Epithelial cell of proximal tubule (primary cell): ENCODE data around the gene INO80C. TPM values are rescaled to one million over a fixed set of nuclear protein-coding genes. Genes with fewer than 3 reads are reported as not detected.

Experiments used
- DNase-seq: peaks from one replicate; pipeline ENCODE4 v3.0.0-alpha.2; 2011; ENCODE audit warnings: low read depth
- H3K4me3 ChIP-seq: 2 replicates; pipeline ENCODE4 v1.5.1; 2011; ENCODE audit warnings: low read depth, mild to moderate bottlenecking, low read length
- total RNA-seq: library from RNA; depleted of rRNA; stranded (reverse); fragments of >200 nt; gene quantifications from 2 replicates; pipeline ENCODE4 v1.2.3, GENCODE V29; 2015
- TF ChIP-seq, protein P1 (sequence below): conservative IDR thresholded peaks from 2 replicates; pipeline ENCODE4 v1.5.1; 2012; ENCODE audit warnings: low read depth, mild to moderate bottlenecking, low read length

Gene INO80C
- total RNA-seq, 1 donor from 2014 or later: 8.3 TPM

DNA sequence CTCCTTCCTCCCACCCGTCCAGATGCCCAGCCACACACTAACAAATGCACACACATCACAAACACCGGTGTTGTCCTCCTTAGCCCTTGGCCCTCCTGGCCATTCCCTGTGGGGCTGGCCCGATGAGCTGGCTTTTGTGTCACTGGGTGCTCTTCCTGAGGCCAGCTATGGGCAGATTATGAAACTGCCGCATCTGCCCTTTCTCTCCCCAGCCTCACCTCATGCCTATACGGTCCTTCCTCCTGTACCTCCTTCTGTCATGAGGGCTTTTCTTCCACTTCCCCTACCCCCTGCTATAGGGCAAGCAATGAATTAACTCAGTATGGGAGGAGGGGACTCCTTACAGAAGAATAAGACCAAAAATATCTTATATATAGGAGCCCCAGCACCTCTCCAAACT lies 10.3 kb upstream of the INO80C start:
- DNase-seq: no peak
- TF ChIP-seq, protein P1, sequence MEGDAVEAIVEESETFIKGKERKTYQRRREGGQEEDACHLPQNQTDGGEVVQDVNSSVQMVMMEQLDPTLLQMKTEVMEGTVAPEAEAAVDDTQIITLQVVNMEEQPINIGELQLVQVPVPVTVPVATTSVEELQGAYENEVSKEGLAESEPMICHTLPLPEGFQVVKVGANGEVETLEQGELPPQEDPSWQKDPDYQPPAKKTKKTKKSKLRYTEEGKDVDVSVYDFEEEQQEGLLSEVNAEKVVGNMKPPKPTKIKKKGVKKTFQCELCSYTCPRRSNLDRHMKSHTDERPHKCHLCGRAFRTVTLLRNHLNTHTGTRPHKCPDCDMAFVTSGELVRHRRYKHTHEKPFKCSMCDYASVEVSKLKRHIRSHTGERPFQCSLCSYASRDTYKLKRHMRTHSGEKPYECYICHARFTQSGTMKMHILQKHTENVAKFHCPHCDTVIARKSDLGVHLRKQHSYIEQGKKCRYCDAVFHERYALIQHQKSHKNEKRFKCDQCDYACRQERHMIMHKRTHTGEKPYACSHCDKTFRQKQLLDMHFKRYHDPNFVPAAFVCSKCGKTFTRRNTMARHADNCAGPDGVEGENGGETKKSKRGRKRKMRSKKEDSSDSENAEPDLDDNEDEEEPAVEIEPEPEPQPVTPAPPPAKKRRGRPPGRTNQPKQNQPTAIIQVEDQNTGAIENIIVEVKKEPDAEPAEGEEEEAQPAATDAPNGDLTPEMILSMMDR: no peak

DNA sequence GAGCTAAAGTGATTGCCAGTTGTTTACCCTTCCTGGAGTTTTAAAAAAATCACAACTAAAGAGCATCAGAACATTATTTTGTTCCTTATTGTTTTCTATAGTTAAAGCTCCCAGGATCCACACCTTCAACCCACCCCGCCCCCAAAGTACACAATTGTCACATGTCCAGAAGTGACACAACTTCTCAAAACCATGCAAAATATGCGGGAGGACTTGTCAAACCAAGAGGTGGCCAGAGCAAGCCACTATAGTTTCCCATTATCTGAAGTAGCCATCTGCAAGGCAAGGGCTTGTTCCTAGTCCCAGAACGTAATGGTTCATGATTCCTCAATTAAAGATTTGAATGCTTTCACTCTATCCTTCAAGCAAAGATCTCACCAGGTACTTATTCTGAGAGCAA lies 9.9 kb upstream of the INO80C start:
- TF ChIP-seq, protein P1: no peak
- no peak overlapping the region for H3K4me3 ChIP-seq
- DNase-seq: no peak

More for the DNA sequence above, 10.3 kb upstream of the INO80C start:
- H3K4me3 ChIP-seq: no peak overlapping the region

DNA sequence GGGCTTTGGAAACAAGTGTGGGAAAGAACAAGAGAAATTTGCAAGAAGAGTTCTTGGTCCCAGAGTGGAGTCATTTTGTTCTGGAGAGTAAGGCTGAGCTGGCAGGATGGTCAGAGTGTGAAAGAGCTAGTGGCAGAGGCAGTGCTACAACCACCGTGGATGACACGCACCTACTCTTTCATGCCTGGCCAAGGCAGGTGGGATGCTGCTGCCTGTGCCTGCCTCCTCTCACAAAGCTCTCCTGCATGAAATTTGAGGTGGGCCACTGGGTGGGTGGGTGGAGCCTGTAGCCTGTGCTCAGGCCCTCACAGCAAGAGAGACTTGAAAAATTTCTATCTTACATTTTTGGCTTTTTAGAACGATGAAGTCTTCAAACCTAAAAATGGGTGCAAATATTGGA lies 9.4 kb upstream of the INO80C start:
- TF ChIP-seq, protein P1: no peak
- DNase-seq: no peak

DNA sequence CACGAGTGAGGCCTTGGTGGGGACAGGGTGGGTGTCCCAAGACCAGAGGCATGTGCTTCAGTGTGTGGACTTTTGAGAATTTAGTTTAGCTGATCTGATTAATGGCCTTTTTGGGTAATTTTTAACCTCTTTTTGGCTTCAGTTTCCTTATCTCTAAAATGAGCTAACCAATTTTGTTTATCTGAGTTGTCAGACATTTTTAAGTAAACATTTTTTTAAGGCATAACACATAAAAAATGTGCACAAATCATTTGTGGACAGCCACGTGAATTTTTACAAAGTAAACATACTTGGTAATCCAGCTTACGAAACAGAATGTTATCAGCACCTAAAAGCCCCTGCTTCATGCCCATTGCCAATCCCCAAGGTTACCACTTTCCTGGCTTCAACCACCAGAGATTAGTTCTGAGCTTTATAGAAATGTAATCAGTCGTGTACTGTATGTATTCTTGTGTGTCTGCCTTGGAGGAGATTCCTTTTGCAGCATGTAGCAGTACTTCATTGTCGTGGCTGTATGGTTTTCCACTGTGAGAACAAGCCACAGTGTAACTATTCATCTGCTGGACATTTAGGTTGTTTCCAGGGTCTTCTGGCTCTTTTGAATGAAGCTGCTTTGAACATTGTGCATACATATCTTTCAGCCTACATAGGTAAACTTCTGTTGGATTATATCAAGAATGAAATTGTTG lies 8.4 kb upstream of the INO80C start:
- no peak for DNase-seq
- TF ChIP-seq, protein P1: no peak
- H3K4me3 ChIP-seq: no peak overlapping the region

More for the DNA sequence above, 9.4 kb upstream of the INO80C start:
- no peak overlapping the region for H3K4me3 ChIP-seq

DNA sequence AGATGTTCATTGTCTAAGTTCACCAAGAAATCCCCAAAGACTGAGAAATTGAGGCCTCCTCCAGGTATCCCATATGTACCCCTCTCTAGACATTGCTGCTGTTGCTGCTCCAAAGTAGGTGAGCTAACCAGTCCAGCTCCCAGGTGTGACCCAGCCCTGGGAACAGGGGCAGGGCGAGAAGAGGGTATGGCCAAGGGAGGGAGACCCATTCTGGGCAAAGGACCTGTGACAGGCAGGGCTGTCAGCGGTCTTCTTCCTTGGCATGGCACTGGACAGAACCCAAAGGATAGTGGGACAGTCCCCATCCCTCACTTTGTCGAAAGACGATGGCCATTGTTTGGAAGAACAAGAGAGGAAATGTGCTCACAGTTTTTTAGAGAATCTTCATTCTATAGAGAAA lies 7.2 kb upstream of the INO80C start:
- TF ChIP-seq, protein P1: no peak
- no peak overlapping the region for H3K4me3 ChIP-seq
- DNase-seq: no peak

DNA sequence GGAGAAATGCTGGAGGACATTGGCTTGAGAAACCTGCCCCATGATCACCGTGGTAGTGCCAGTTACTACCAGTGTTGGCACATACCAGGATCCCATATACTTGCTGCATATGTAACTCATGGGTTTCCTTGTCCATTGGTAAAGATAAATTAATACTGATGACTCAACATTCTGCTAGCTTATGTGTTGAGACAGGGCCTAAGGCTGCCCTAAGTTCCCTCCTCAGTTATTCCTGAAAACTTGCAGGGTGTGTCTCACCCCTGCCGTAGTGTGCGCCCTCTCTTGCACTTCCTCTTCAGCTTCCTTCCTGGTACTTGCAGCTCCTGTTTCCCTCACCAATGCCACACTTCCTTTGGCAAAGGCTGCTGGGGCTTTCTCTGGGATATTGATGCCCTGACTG lies 4.3 kb upstream of the INO80C start:
- no peak for DNase-seq
- H3K4me3 ChIP-seq: no peak overlapping the region
- TF ChIP-seq, protein P1: no peak

DNA sequence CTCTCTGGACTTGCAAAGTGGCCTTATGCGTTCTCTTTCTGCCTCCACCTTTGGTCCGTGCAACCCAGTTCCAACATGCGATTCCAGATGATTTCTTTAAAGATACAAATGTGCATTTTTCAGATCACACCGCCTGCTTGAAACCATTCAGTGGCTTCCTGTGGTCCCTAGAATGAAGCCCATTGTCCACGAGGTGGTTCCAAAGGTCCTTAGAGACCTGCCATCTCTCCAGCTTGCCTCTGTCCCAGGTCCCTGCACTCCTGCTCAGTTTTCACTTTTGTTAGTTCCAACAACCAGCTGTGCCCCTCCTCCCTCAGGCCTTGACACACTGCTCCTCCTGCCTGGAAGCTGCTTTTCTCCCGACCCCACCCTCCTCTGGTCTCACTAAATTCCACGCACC lies 3.6 kb upstream of the INO80C start:
- DNase-seq: no peak
- TF ChIP-seq, protein P1: no peak

More for the DNA sequence above, 3.6 kb upstream of the INO80C start:
- no peak overlapping the region for H3K4me3 ChIP-seq
